BLaER1 (cell line): ENCODE data around the gene DDX51.
A peak's percentile ranks its signal among the peaks of the same experiment; 100 is the strongest.

ENCODE experiments used
- H3K27ac ChIP-seq: shearing (Covaris generic); formaldehyde crosslinking; 2 replicates; pipeline ENCODE4 v1.8.1; 2022
- H3K27me3 ChIP-seq: shearing (Covaris generic); formaldehyde crosslinking; 2 replicates; pipeline ENCODE4 v1.8.1; 2022
- H3K36me3 ChIP-seq: shearing (Covaris generic); formaldehyde crosslinking; 2 replicates; pipeline ENCODE4 v1.8.1; 2022
- H3K4me1 ChIP-seq: shearing (Covaris generic); formaldehyde crosslinking; 2 replicates; pipeline ENCODE4 v1.8.1; 2022
- H3K4me2 ChIP-seq: shearing (Covaris generic); formaldehyde crosslinking; 2 replicates; pipeline ENCODE4 v1.8.1; 2022
- H3K4me3 ChIP-seq: shearing (Covaris generic); formaldehyde crosslinking; 2 replicates; pipeline ENCODE4 v1.8.1; 2022
- H3K9ac ChIP-seq: shearing (Covaris generic); formaldehyde crosslinking; 2 replicates; pipeline ENCODE4 v1.8.1; 2022
- H3K9me3 ChIP-seq: shearing (Covaris generic); formaldehyde crosslinking; 2 replicates; pipeline ENCODE4 v1.8.1; 2022
- H4K20me1 ChIP-seq: shearing (Covaris generic); formaldehyde crosslinking; 2 replicates; pipeline ENCODE4 v1.8.1; 2022
- Cebpa-rat ChIP-seq: shearing (Covaris generic); IDR thresholded peaks from 2 replicates; pipeline ENCODE4 v1.8.1; 2022

Gene DDX51

GRCh38 chr12:132161796-132162507 is 17.8 kb upstream of the DDX51 start:
- H3K4me2 ChIP-seq: peak overlapping the region; percentile 79
- H3K9ac ChIP-seq: no peak overlapping the region
- no peak overlapping the region for H3K27ac ChIP-seq
- no peak for TF ChIP-seq Cebpa-rat
- peaks cover 29% of the 10 kb centered on the region for H3K27me3 ChIP-seq
- H4K20me1 ChIP-seq: peaks cover 36% of the 10 kb centered on the region
- H3K9me3 ChIP-seq: peaks cover 11% of the 10 kb centered on the region
- H3K4me3 ChIP-seq: peak overlapping the region; percentile 26
- peaks cover 16% of the 10 kb centered on the region for H3K36me3 ChIP-seq
- peaks cover 46% of the 10 kb centered on the region for H3K4me1 ChIP-seq

- Histone ChIP-seq H3K4me1 (peaks cover 43% of the 10 kb centered on the region), H4K20me1 (peaks cover 36% of the 10 kb centered on the region), H3K27me3 (peaks cover 29% of the 10 kb centered on the region), H3K4me2 (no peak overlapping the region), H3K9me3 (peaks cover 18% of the 10 kb centered on the region), H3K9ac (no peak overlapping the region), H3K27ac (no peak overlapping the region), H3K36me3 (peaks cover 23% of the 10 kb centered on the region), H3K4me3 (no peak overlapping the region)
- no peak for TF ChIP-seq Cebpa-rat
Measured at GRCh38 chr12:132161036-132161781, 17.1 kb upstream of the DDX51 start.

- no peak for TF ChIP-seq Cebpa-rat
Measured at GRCh38 chr12:132160601-132161035, 16.5 kb upstream of the DDX51 start.

GRCh38 chr12:132160016-132160415 is 15.9 kb upstream of the DDX51 start:
- Histone ChIP-seq H3K9ac (no peak overlapping the region), H3K4me1 (peaks cover 43% of the 10 kb centered on the region), H3K4me3 (no peak overlapping the region), H3K36me3 (peaks cover 31% of the 10 kb centered on the region), H3K9me3 (peaks cover 21% of the 10 kb centered on the region), H4K20me1 (peaks cover 38% of the 10 kb centered on the region), H3K27ac (peak overlapping the region; percentile 30; the same call in 1 of the 2 replicates), H3K27me3 (peaks cover 29% of the 10 kb centered on the region), H3K4me2 (peak overlapping the region; percentile 36)
- no peak for TF ChIP-seq Cebpa-rat

More at GRCh38 chr12:132160601-132161035, 16.5 kb upstream of the DDX51 start:
- Histone ChIP-seq H3K27me3 (peaks cover 29% of the 10 kb centered on the region), H3K36me3 (peaks cover 29% of the 10 kb centered on the region), H3K4me3 (no peak overlapping the region), H4K20me1 (peaks cover 36% of the 10 kb centered on the region), H3K4me1 (peaks cover 43% of the 10 kb centered on the region), H3K9ac (no peak overlapping the region), H3K9me3 (peaks cover 21% of the 10 kb centered on the region), H3K4me2 (no peak overlapping the region), H3K27ac (no peak overlapping the region)

- peak overlapping the region; percentile 30; the same call in 1 of the 2 replicates for H3K27ac ChIP-seq
- H3K27me3 ChIP-seq: peaks cover 29% of the 10 kb centered on the region
- peaks cover 45% of the 10 kb centered on the region for H3K4me1 ChIP-seq
- no peak overlapping the region for H3K4me3 ChIP-seq
- H3K9me3 ChIP-seq: peaks cover 21% of the 10 kb centered on the region
- peak overlapping the region; percentile 36 for H3K4me2 ChIP-seq
- peaks cover 31% of the 10 kb centered on the region for H3K36me3 ChIP-seq
- TF ChIP-seq Cebpa-rat: no peak
- H3K9ac ChIP-seq: no peak overlapping the region
- H4K20me1 ChIP-seq: peaks cover 42% of the 10 kb centered on the region
Measured at GRCh38 chr12:132159555-132160003, 15.5 kb upstream of the DDX51 start.

GRCh38 chr12:132158677-132159554 is 14.8 kb upstream of the DDX51 start:
- H3K9ac ChIP-seq: no peak overlapping the region
- H3K4me3 ChIP-seq: no peak overlapping the region
- no peak overlapping the region for H3K27ac ChIP-seq
- no peak for TF ChIP-seq Cebpa-rat
- H3K4me1 ChIP-seq: peaks cover 49% of the 10 kb centered on the region
- peaks cover 31% of the 10 kb centered on the region for H3K36me3 ChIP-seq
- peaks cover 49% of the 10 kb centered on the region for H4K20me1 ChIP-seq
- no peak overlapping the region for H3K4me2 ChIP-seq
- H3K9me3 ChIP-seq: peaks cover 21% of the 10 kb centered on the region
- peaks cover 27% of the 10 kb centered on the region for H3K27me3 ChIP-seq

GRCh38 chr12:132157733-132158409 is 13.8 kb upstream of the DDX51 start:
- no peak overlapping the region for H3K27ac ChIP-seq
- no peak overlapping the region for H3K9ac ChIP-seq
- H3K4me3 ChIP-seq: no peak overlapping the region
- no peak for TF ChIP-seq Cebpa-rat
- H4K20me1 ChIP-seq: peaks cover 47% of the 10 kb centered on the region
- H3K27me3 ChIP-seq: peaks cover 16% of the 10 kb centered on the region
- no peak overlapping the region for H3K4me2 ChIP-seq
- peaks cover 21% of the 10 kb centered on the region for H3K9me3 ChIP-seq
- peaks cover 49% of the 10 kb centered on the region for H3K4me1 ChIP-seq
- H3K36me3 ChIP-seq: peaks cover 35% of the 10 kb centered on the region

- peaks cover 38% of the 10 kb centered on the region for H3K4me1 ChIP-seq
- H4K20me1 ChIP-seq: peaks cover 44% of the 10 kb centered on the region
- H3K27me3 ChIP-seq: peaks cover 5% of the 10 kb centered on the region; the same call in 1 of the 2 replicates
- no peak overlapping the region for H3K4me2 ChIP-seq
- H3K9me3 ChIP-seq: peaks cover 21% of the 10 kb centered on the region
- TF ChIP-seq Cebpa-rat: no peak
- H3K27ac ChIP-seq: no peak overlapping the region
- peaks cover 43% of the 10 kb centered on the region for H3K36me3 ChIP-seq
- H3K9ac ChIP-seq: no peak overlapping the region
- no peak overlapping the region for H3K4me3 ChIP-seq
Measured at GRCh38 chr12:132156573-132157325, 12.6 kb upstream of the DDX51 start.
